ENCODE results near the gene OSBP2. TPM values are rescaled to one million over a fixed set of nuclear protein-coding genes. Genes with fewer than 3 reads are reported as not detected.

The OSBP2 gene
- total and polyA plus RNA-seq, 2 of the 13 experiments (the other 11 are each of a cell fraction or from before 2014, with no cell fraction given): 5.0 to 7.7 TPM

DNA sequence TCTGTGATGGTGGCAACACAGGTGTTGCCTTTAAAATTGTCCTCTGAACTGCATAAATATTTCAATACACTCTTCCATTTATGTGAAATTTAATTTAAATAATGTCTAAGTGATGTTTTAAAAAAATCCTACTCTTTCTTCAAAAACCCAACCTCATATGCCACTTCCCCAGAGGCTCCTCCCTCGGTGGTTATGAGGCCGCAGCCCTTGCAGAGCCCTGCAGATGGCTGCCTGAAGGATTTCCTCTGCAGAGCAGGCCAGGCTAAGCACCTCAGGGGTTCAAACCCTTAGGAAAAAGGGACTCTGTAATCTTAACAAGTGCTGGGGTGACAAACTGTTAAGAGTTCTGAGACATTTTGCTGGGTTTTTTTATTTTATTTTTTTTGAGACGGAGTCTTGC is 248.7 kb downstream of the OSBP2 start:
- no peaks in the 10 kb centered on the region for H3K27me3 ChIP-seq (ENCODE audit: control insufficient read depth in 1 of 2, insufficient read depth in 2 of 2, low read length in 2 of 2)
- peaks cover 46 to 95% of the 10 kb centered on the region in 2 experiments for H3K36me3 ChIP-seq (replicated peaks in 1 of 2; ENCODE audit: control insufficient read depth in 1 of 2, insufficient read depth in 2 of 2, low read length in 2 of 2)
- H2AFZ ChIP-seq (ENCODE audit: low read length): no peak overlapping the region
- CTCF ChIA-PET (ENCODE audit: low intra/inter-chr PET ratio, low total read pairs): no interaction called here
- H3K4me3 ChIP-seq (replicated peaks in 1 of 3; ENCODE audit: insufficient read depth in 1 of 3, low read depth in 2 of 3, low read length in 3 of 3): no peak overlapping the region
- in situ Hi-C loops (cut with HindIII; ENCODE audit: extremely low pct_ligation_motif_present, low pct_unique_long_range_greater_than_20kb): no loop called here
- no peaks in the 10 kb centered on the region for H3K79me2 ChIP-seq (ENCODE audit: insufficient read depth, low read length)
- H3K27ac ChIP-seq (ENCODE audit: extremely low read length, insufficient read depth, low read length): no peak overlapping the region
- FAIRE-seq (no peak), DNase-seq (ENCODE audit: low spot score) (no peak), ATAC-seq (no peak)
- no peak overlapping the region for H3K4me2 ChIP-seq (ENCODE audit: low read depth, low read length)
- H4K20me1 ChIP-seq (ENCODE audit: insufficient read depth, low read length): no peaks in the 10 kb centered on the region
- no TSS peak for BruUV-seq (replicated peaks)
- no peak for TF ChIP-seq ZNF136 (CRISPR knock-in tag; IDR thresholded peaks at IDR 0.05; ENCODE audit: low read depth)
- H3K4me1 ChIP-seq (ENCODE audit: insufficient read depth, low read length): no peaks in the 10 kb centered on the region
- H3K9ac ChIP-seq (ENCODE audit: insufficient read depth, low read depth, low read length): no peak overlapping the region
- 96% methylated on average over 3 of the region's 3 CpGs for WGBS (ENCODE audit: low lambda C conversion rate)
- intact Hi-C loops (cut with micrococcal nuclease; ENCODE audit: unreplicated experiment): no loop called here
- POLR2A ChIA-PET: no interaction called here
- no peaks in the 10 kb centered on the region for H3K9me3 ChIP-seq (ENCODE audit: low read length)

- no TSS peak for BruUV-seq (replicated peaks)
- Histone ChIP-seq H3K4me2 (ENCODE audit: low read depth, low read length) (no peak overlapping the region), H3K79me2 (ENCODE audit: insufficient read depth, low read length) (no peaks in the 10 kb centered on the region), H3K9ac (ENCODE audit: insufficient read depth, low read depth, low read length) (no peak overlapping the region), H3K9me3 (ENCODE audit: low read length) (no peaks in the 10 kb centered on the region), H3K4me3 (replicated peaks in 1 of 3; ENCODE audit: insufficient read depth in 1 of 3, low read depth in 2 of 3, low read length in 3 of 3) (no peak overlapping the region), H4K20me1 (ENCODE audit: insufficient read depth, low read length) (no peaks in the 10 kb centered on the region), H3K27me3 (ENCODE audit: control insufficient read depth in 1 of 2, insufficient read depth in 2 of 2, low read length in 2 of 2) (no peaks in the 10 kb centered on the region), H3K4me1 (ENCODE audit: insufficient read depth, low read length) (no peaks in the 10 kb centered on the region), H2AFZ (ENCODE audit: low read length) (no peak overlapping the region), H3K27ac (ENCODE audit: extremely low read length, insufficient read depth, low read length) (no peak overlapping the region), H3K36me3 (replicated peaks in 1 of 2; ENCODE audit: control insufficient read depth in 1 of 2, insufficient read depth in 2 of 2, low read length in 2 of 2) (peaks cover 48 to 98% of the 10 kb centered on the region in 2 experiments)
- ATAC-seq: no peak
- no peak for DNase-seq (ENCODE audit: low spot score)
- intact Hi-C loops (cut with micrococcal nuclease; ENCODE audit: unreplicated experiment): loop anchor here (5.0 kb wide), 1 partner anchor 137 kb away; the partner anchor contains the start of gene SMTN
- ChIA-PET CTCF (ENCODE audit: low intra/inter-chr PET ratio, low total read pairs) (no interaction called here), POLR2A (interaction anchor here (1.3 kb wide), 1 partner anchor 136 kb away, joined by 3 read pairs; the partner anchor contains the start of gene SMTN)
- 99% methylated on average over 4 of the region's 4 CpGs for WGBS (ENCODE audit: low lambda C conversion rate)
- no peak for FAIRE-seq
- in situ Hi-C loops (cut with HindIII; ENCODE audit: extremely low pct_ligation_motif_present, low pct_unique_long_range_greater_than_20kb): no loop called here
- TF ChIP-seq HNRNPL (IDR thresholded peaks at IDR 0.05; ENCODE audit: low read depth, low read length): no peak
- TF ChIP-seq BCL6 (CRISPR knock-in tag; IDR thresholded peaks at IDR 0.05): no peak
- no peak for TF ChIP-seq ZNF784 (CRISPR knock-in tag; IDR thresholded peaks at IDR 0.05; ENCODE audit: borderline replicate concordance)
- no peak for TF ChIP-seq BCL3 (CRISPR knock-in tag; IDR thresholded peaks at IDR 0.05)
- no peak for TF ChIP-seq ZNF33A (CRISPR knock-in tag; IDR thresholded peaks at IDR 0.05; ENCODE audit: borderline replicate concordance)
- no peak for TF ChIP-seq PITX1 (CRISPR knock-in tag; IDR thresholded peaks at IDR 0.05)
- TF ChIP-seq HMG20A (CRISPR knock-in tag; IDR thresholded peaks at IDR 0.05; ENCODE audit: borderline replicate concordance): no peak
- TF ChIP-seq, protein P1, sequence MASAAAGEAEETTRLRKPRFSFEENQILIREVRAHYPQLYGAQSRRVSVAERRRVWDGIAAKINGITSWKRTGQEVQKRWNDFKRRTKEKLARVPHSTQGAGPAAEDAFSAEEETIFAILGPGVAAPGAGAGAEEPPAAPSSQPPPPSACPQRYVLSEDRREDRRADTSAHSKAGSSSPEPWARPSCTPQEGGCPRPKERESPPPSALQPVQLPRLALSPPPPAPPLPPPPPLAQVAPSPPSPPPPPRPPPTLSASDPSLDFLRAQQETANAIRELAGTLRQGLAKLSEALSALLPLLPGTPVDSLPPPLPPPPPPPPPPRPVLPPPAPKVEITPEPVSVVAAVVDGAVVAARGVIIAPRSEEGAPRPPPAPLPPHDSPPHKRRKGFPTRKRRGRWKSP (CRISPR knock-in tag; IDR thresholded peaks at IDR 0.05): no peak
- TF ChIP-seq CENPBD1 (CRISPR knock-in tag; IDR thresholded peaks at IDR 0.05; ENCODE audit: borderline replicate concordance, low read depth): no peak
- TF ChIP-seq RFXANK (CRISPR knock-in tag; IDR thresholded peaks at IDR 0.05): no peak
- no peak for TF ChIP-seq HNRNPH1 (optimal IDR thresholded peaks at IDR 0.05; ENCODE audit: low read depth, low read length)
- TF ChIP-seq HNRNPLL (IDR thresholded peaks at IDR 0.05; ENCODE audit: low read depth, low read length, poor library complexity, severe bottlenecking): no peak
- TF ChIP-seq CBFB (CRISPR knock-in tag; IDR thresholded peaks at IDR 0.05): no peak
- no peak for TF ChIP-seq FOSL2 (CRISPR knock-in tag; IDR thresholded peaks at IDR 0.05)
- no peak for TF ChIP-seq NCOR1 (IDR thresholded peaks at IDR 0.05; ENCODE audit: borderline replicate concordance, low read length)
- TF ChIP-seq NFRKB (IDR thresholded peaks at IDR 0.05): no peak
- TF ChIP-seq KDM4B (CRISPR knock-in tag; IDR thresholded peaks at IDR 0.05): no peak
Measured at GRCh38 chr22:30944986-30945385, 250.3 kb downstream of the OSBP2 start.
